GM06990 (cell line): Measurements from ENCODE around the gene YIPF2.

ENCODE experiments used
- DNase-seq: peaks from one replicate; pipeline ENCODE4 v3.0.0-alpha.2; 2011; ENCODE audit not compliant: insufficient read length; ENCODE audit errors: extremely low read depth
- H3K27me3 ChIP-seq: replicated peaks from 2 replicates; pipeline ENCODE4 v1.6.0; 2011; ENCODE audit warnings: low read length; ENCODE audit not compliant: control insufficient read depth, insufficient read depth
- H3K36me3 ChIP-seq: 2 replicates; pipeline ENCODE4 v1.5.1; 2011; ENCODE audit warnings: low read length; ENCODE audit not compliant: control insufficient read depth, insufficient read depth
- H3K4me3 ChIP-seq: replicated peaks from 2 replicates; pipeline ENCODE4 v1.5.1; 2011; ENCODE audit warnings: low read depth, mild to moderate bottlenecking, control low read depth, low read length
- CTCF ChIP-seq: IDR thresholded peaks from 2 replicates; pipeline ENCODE4 v1.5.1; 2011; ENCODE audit warnings: low read length, control low read depth, mild to moderate bottlenecking, inconsistent platforms; ENCODE audit not compliant: insufficient read depth, poor library complexity, severe bottlenecking

YIPF2 gene

GRCh38 chr19:10928563-10929401 lies at the start of gene YIPF2, which contains the start of gene TIMM29:
Gene YIPF2 (minus strand): TSS chr19:10928639. CDS start chr19:10928410, 229 bp downstream.
Gene TIMM29 (plus strand): TSS chr19:10928811. CDS start chr19:10928823, 12 bp downstream.
- peaks cover 6% of the 10 kb centered on the region for H3K36me3 ChIP-seq
- TF ChIP-seq CTCF = no peak
- no peaks in the 10 kb centered on the region for H3K27me3 ChIP-seq
- DNase-seq = peak; percentile 86
- H3K4me3 ChIP-seq = peak within 1 kb of the TSS; percentile 84

- H3K4me3 ChIP-seq = no peak overlapping the region
- H3K36me3 ChIP-seq = no peaks in the 10 kb centered on the region; the same call in none of the 2 replicates
- DNase-seq = no peak
- TF ChIP-seq CTCF = no peak
- no peaks in the 10 kb centered on the region for H3K27me3 ChIP-seq
These were observed 49.3 kb upstream of the YIPF2 start for GRCh38 chr19:10977742-10978092.

GRCh38 chr19:10976131-10976892 lies 47.9 kb upstream of the YIPF2 start:
- Histone ChIP-seq H3K36me3 (no peaks in the 10 kb centered on the region; the same call in none of the 2 replicates), H3K4me3 (no peak overlapping the region), H3K27me3 (no peaks in the 10 kb centered on the region)
- no peak for DNase-seq
- TF ChIP-seq CTCF = no peak

GRCh38 chr19:10975374-10976130 lies 47.1 kb upstream of the YIPF2 start:
- no peak for TF ChIP-seq CTCF
- H3K27me3 ChIP-seq = no peaks in the 10 kb centered on the region
- H3K4me3 ChIP-seq = no peak overlapping the region
- no peak for DNase-seq
- H3K36me3 ChIP-seq = no peaks in the 10 kb centered on the region; the same call in none of the 2 replicates

- TF ChIP-seq CTCF = no peak
- Histone ChIP-seq H3K36me3 (no peaks in the 10 kb centered on the region; the same call in none of the 2 replicates), H3K27me3 (no peaks in the 10 kb centered on the region), H3K4me3 (no peak overlapping the region)
- no peak for DNase-seq
These were observed 42.8 kb upstream of the YIPF2 start for GRCh38 chr19:10971107-10971726.
